AG04450 (cell line): ENCODE results near the gene COMMD3. TPM values are rescaled to one million over a fixed set of nuclear protein-coding genes. Genes with fewer than 3 reads are reported as not detected.
"Not testable (repeated sequence)": the region's sequence is repeated elsewhere in the genome, so short reads cannot be mapped to it uniquely, and the experiment has no call there.

ENCODE experiments used
- CTCF ChIA-PET: fragments of 300-600, 350-600 bp; formaldehyde crosslinking; extraction: SDS; loops from one replicate; lab custom pipeline; 2022; ENCODE audit warnings: antibody characterized with exemption, inconsistent platforms; lab: Charles Lee
- POLR2A ChIA-PET: fragments of 350-600 bp; formaldehyde crosslinking; extraction: SDS; loops from one replicate; lab custom pipeline; 2021; ENCODE audit warnings: antibody characterized with exemption, inconsistent platforms; lab: Yijun Ruan, JAX
- DNase-seq: peaks from one replicate; pipeline ENCODE4 v3.0.0-alpha.2; 2011; ENCODE audit warnings: low read depth, low spot score
- H3K27ac ChIP-seq: one replicate; pipeline ENCODE4 v1.5.1; 2012; ENCODE audit warnings: low read depth, low read length, control low read depth
- H3K27me3 ChIP-seq: one replicate; pipeline ENCODE4 v1.6.0; 2012; ENCODE audit warnings: low read length; ENCODE audit not compliant: control insufficient read depth, insufficient read depth
- H3K4me3 ChIP-seq: 2 replicates; pipeline ENCODE4 v1.5.1; 2011; ENCODE audit warnings: mild to moderate bottlenecking, low read depth, low read length, control low read depth
- H3K9me3 ChIP-seq: 2 replicates; pipeline ENCODE4 v1.5.1; 2012; ENCODE audit warnings: low read length; ENCODE audit not compliant: control insufficient read depth, insufficient read depth
- polyA plus RNA-seq: library from polyadenylated mRNA; depleted of rRNA; stranded (reverse); fragments of >200 nt; gene quantifications from 2 replicates; pipeline ENCODE4 v1.2.3, GENCODE V29; 2011
- TF ChIP-seq, protein P1 (sequence below): IDR thresholded peaks from 2 replicates; pipeline ENCODE4 v1.5.1; 2011; ENCODE audit warnings: low read depth, low read length, control low read depth, inconsistent platforms

Gene COMMD3
- polyA plus RNA-seq, 1 experiment, result 64.7 TPM

DNA sequence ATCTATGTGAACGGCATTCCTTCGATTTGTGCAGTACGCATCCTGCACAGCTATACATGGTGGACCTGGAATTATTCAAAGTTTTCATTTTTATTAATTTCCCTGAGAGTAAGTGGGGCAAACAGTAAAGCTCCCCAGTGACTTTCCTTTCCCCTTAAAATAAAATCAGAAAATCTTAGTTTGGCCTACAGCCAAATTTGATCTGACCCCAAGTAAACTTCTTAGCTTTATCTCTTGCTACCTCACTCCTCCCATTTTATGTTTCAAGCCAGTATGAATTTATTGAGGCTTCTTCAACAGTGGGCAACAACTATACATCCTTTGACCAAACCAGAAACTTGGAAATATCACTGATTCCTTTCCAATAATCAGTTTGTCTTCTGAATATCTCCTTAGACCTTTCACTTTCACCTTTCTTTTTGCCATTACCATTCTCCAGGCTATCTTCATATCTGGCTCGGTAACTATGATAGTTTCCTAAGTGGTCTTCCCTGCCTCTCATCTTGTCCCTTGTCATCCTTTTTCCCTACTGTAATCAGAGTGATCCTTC lies 40.2 kb downstream of the COMMD3 start:
- TF ChIP-seq, protein P1, sequence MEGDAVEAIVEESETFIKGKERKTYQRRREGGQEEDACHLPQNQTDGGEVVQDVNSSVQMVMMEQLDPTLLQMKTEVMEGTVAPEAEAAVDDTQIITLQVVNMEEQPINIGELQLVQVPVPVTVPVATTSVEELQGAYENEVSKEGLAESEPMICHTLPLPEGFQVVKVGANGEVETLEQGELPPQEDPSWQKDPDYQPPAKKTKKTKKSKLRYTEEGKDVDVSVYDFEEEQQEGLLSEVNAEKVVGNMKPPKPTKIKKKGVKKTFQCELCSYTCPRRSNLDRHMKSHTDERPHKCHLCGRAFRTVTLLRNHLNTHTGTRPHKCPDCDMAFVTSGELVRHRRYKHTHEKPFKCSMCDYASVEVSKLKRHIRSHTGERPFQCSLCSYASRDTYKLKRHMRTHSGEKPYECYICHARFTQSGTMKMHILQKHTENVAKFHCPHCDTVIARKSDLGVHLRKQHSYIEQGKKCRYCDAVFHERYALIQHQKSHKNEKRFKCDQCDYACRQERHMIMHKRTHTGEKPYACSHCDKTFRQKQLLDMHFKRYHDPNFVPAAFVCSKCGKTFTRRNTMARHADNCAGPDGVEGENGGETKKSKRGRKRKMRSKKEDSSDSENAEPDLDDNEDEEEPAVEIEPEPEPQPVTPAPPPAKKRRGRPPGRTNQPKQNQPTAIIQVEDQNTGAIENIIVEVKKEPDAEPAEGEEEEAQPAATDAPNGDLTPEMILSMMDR, result no peak
- Histone ChIP-seq H3K27me3 (peaks cover 2% of the 10 kb centered on the region), H3K27ac (no peak overlapping the region), H3K4me3 (no peak overlapping the region), H3K9me3 (no peaks in the 10 kb centered on the region)
- ChIA-PET POLR2A (no interaction called here), CTCF (interaction anchor here (1.1 kb wide), 1 partner anchor 339 kb away, joined by 3 read pairs; no protein-coding TSS in a partner anchor)
- no peak for DNase-seq

DNA sequence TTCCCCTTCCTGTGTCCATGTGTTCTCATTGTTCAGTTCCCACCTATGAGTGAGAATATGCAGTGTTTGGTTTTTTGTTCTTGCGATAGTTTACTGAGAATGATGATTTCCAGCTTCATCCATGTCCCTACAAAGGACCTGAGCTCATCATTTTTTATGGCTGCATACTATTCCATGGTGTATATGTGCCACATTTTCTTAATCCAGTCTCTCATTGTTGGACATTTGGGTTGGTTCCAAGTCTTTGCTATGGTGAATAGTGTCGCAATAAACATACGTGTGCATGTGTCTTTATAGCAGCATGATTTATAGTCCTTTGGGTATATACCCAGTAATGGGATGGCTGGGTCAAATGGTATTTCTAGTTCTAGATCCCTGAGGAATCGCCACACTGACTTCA lies 41.6 kb downstream of the COMMD3 start:
- POLR2A ChIA-PET, CTCF ChIA-PET, DNase-seq, H3K27me3 ChIP-seq, H3K4me3 ChIP-seq, H3K9me3 ChIP-seq, H3K27ac ChIP-seq: not testable (repeated sequence)

DNA sequence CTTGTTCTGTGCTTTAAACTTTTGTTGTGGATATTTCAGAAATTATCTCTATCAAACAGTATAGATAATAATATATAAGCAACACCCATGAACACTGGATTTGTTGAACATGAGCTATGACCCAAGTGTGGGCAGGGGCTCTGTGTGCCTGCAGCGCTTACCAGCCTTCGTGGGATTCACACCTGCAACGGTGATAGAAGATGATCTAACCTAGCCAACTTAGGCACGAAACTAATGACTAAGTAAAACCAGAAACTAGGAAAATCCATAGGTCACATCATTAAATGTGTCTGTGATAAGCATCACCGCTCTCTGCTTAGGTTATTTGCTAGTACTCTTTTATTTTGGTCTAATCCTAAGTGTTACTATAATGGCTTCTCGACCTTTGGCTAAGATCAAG lies 47.1 kb downstream of the COMMD3 start:
- ChIA-PET POLR2A (no interaction called here), CTCF (no interaction called here)
- Histone ChIP-seq H3K27ac (no peak overlapping the region), H3K27me3 (no peaks in the 10 kb centered on the region), H3K9me3 (no peaks in the 10 kb centered on the region), H3K4me3 (no peak overlapping the region)
- no peak for DNase-seq
- TF ChIP-seq, protein P1, result no peak

DNA sequence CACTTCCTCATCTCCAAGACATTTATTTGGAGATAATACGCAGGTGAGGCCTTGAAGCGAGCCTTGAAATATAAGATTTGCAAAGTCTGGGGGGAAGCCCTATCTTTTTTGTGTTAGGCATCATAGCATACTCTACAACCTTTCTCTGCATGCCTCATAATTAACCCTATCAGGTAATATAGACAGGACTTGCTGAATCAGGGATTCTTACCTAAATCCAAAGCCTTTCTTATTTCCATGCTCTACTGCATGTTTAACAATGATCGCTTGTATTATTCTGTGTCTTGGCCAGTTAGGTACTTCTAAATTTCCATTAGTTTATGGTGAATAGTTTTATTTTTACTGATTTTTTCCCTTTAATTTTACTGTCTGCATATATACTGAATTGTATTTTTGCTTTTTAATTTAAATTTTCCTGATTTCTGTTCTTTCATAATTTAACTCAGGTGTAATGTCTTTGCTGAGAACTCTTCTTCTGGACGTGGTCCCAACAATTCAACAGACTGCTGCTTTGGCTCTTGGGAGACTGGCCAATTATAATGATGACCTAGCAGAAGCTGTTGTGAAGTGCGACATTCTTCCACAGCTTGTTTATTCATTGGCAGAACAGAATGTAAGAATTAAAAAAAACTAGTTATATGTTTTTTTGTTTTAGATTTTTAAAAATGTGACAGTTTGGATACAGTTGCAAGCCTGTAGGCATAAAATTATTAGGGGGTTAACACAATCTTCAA lies 48.4 kb downstream of the COMMD3 start:
- TF ChIP-seq, protein P1, result no peak
- H3K4me3 ChIP-seq, result no peak overlapping the region
- H3K27ac ChIP-seq, result no peak overlapping the region
- no peaks in the 10 kb centered on the region for H3K9me3 ChIP-seq
- H3K27me3 ChIP-seq, result no peaks in the 10 kb centered on the region
- ChIA-PET POLR2A (no interaction called here), CTCF (no interaction called here)
- DNase-seq, result no peak

DNA sequence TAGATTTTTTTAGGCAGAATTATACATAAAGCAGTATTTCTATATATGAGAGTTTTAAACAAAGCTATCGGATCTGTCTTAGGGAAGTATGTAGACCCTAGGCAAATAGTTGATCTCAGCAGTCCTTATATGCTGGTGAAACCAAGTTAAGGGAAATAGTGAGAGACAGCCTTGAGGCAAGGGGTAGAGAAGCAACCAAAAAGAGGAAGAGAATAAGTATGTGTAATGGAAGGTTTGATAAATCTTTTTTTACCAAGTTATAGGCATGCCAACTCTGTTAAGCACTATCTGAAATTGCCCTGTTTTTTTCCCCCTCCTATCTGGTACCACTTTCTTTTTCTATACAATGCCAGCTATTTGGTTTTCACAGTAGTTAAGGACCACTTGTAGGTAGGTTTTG lies 49.0 kb downstream of the COMMD3 start:
- ChIA-PET CTCF (no interaction called here), POLR2A (no interaction called here)
- TF ChIP-seq, protein P1, result no peak
- H3K27ac ChIP-seq, result no peak overlapping the region
- no peak for DNase-seq
- H3K27me3 ChIP-seq, result no peaks in the 10 kb centered on the region
- no peak overlapping the region for H3K4me3 ChIP-seq
- H3K9me3 ChIP-seq, result no peaks in the 10 kb centered on the region
